ENCODE data around the gene SF3B3. TPM values are rescaled to one million over a fixed set of nuclear protein-coding genes. Genes with fewer than 3 reads are reported as not detected.
A peak's percentile ranks its signal among the peaks of the same experiment; 100 is the strongest.

The SF3B3 gene
- total and polyA plus RNA-seq, 2 donors (not counting 3 experiments of a cell fraction or from before 2014, with no cell fraction given) = 167 to 324 TPM

DNA sequence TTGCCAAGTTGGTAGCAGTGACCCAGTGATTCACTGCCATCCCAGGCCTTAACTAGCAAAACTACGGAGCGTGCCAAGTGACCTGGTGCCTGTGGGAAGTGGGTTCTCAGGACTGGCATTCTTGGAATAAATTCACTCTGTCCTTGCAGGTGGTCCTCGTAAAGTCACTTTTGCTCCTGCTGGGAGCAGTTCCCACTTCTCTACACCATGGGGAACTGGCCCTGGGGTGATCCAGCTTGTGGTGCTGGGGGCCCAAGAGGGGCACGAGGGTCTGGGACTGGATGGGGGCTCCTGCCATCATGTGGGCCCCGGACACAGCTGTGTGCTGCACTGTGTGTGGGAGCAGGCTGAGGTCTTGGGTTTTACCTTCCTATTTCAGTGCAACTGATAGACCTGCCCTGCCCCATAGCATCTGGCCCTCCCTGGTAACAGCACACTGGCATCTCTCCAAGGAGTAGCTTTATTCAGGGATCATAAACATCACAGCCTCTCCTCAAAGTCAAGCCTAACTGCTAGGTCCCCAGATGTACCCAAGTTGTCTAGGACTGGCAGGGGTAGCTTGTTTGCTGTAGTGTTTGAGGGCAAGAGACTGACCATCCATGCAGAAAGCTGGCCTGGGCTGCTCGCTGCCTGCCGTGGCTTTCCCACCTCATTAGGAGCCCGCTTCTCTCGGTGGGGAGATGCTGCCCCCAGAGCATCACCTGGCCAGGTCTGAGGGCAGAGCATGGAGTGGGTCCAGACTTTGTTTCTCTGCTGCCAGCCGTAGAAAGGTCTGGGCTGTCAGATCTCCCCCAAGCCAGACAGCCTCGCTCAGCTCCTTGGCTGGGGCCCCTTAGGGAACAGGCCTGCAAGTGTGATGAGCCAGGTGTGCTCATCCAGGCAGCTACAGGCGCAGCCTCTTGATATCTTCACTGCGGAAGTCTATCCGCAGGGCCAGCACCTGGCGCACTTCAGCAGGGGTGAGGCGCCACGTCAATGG, 43.2 kb upstream of the SF3B3 start:
- CTCF ChIA-PET = interaction anchor here (1.3 kb wide), 1 partner anchor 27 kb away, joined by 3 read pairs; the partner anchor contains the start of gene FCSK
- intact Hi-C loops (cut with micrococcal nuclease) = no loop called here

DNA sequence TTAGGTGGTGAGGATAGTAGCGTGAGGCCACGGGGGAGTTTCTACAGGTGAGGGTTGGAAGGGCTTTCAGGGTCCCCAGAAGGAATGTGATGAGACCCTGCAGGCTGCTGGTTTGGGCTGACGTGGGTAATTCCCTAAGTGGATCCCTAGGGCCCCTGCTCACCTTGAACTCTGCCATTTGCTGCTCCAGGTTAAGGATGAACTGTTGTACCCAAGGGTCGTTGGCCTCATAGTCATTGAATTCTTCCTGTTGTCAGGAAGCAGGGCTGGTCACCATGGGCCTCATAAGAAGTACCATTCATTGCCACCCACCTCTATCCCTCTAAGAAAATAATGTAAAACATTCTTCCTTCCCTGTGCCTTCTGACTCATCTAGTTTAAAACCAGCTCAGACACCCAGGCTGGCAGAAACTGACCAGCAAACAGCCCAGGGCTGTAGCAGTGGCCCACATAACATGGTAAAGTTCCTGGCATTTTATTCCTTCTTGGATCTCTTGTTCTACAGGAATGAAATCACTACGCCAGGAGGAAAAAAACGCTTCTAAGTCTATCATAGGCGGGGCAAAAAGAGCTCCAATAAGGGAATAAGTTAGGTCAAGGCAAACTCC, 41.6 kb upstream of the SF3B3 start:
- Histone ChIP-seq H3K27ac (ENCODE audit: insufficient read depth, low read depth, low read length) (no peak overlapping the region), H3K27me3 (ENCODE audit: control insufficient read depth in 2 of 2, insufficient read depth in 2 of 2, low read length in 2 of 2) (no peaks in the 10 kb centered on the region), H2AFZ (ENCODE audit: low read depth, low read length) (no peak overlapping the region), H3K79me2 (ENCODE audit: control insufficient read depth, insufficient read depth, low read length) (no peaks in the 10 kb centered on the region), H4K20me1 (replicated peaks; ENCODE audit: control insufficient read depth, extremely low read depth, insufficient read depth, low read length) (no peaks in the 10 kb centered on the region), H3K4me2 (ENCODE audit: insufficient read depth, low read length) (no peak overlapping the region), H3K9me1 (replicated peaks; ENCODE audit: control insufficient read depth, extremely low read depth, insufficient read depth, low read length) (no peaks in the 10 kb centered on the region), H3K9ac (replicated peaks; ENCODE audit: extremely low read depth, insufficient read depth, low read length) (no peak overlapping the region), H3K4me1 (ENCODE audit: control insufficient read depth, extremely low read depth, insufficient read depth, low read length) (peaks cover 13% of the 10 kb centered on the region), H3K36me3 (ENCODE audit: control insufficient read depth in 2 of 2, extremely low read depth in 1 of 2, insufficient read depth in 2 of 2, low read length in 2 of 2) (peaks cover 0 to 32% of the 10 kb centered on the region in 2 experiments), H3K9me3 (replicated peaks; ENCODE audit: control insufficient read depth, insufficient read depth, low read length) (no peaks in the 10 kb centered on the region), H3K4me3 (replicated peaks in 1 of 3; ENCODE audit: insufficient read depth in 1 of 3, low read depth in 1 of 3, low read length in 3 of 3) (no peak overlapping the region)
- FAIRE-seq (peak; percentile 73), DNase-seq (ENCODE audit: low read depth, low spot score) (no peak)
- intact Hi-C loops (cut with micrococcal nuclease) = no loop called here
- TF ChIP-seq MYC (IDR thresholded peaks at IDR 0.05; ENCODE audit: low read depth, low read length) (no peak), FOS (IDR thresholded peaks at IDR 0.05; ENCODE audit: borderline replicate concordance, insufficient read depth, low read length) (peak; percentile 20)
- ChIA-PET POLR2A (no interaction called here), CTCF (interaction anchor here (1.0 to 1.9 kb wide), 3 partner anchors 9 to 172 kb away, joined by 3 to 6 read pairs (median 4); no protein-coding TSS in a partner anchor)
- no TSS peak for BruUV-seq (replicated peaks)
- dilution Hi-C loops (cut with MboI; ENCODE audit: extremely low pct_ligation_motif_present, low sequenced_read_pairs) = no loop called here

More for the DNA sequence above, 43.2 kb upstream of the SF3B3 start:
- H3K9me3 ChIP-seq (replicated peaks; ENCODE audit: control insufficient read depth, insufficient read depth, low read length) = no peaks in the 10 kb centered on the region
- BruUV-seq (replicated peaks) = TSS peak; percentile 31
- H3K4me1 ChIP-seq (ENCODE audit: control insufficient read depth, extremely low read depth, insufficient read depth, low read length) = peaks cover 23% of the 10 kb centered on the region
- no peak overlapping the region for H3K9ac ChIP-seq (replicated peaks; ENCODE audit: extremely low read depth, insufficient read depth, low read length)
- H3K36me3 ChIP-seq (ENCODE audit: control insufficient read depth in 2 of 2, extremely low read depth in 1 of 2, insufficient read depth in 2 of 2, low read length in 2 of 2) = peaks cover 0 to 28% of the 10 kb centered on the region in 2 experiments
- DNase-seq (ENCODE audit: low read depth, low spot score) (no peak), FAIRE-seq (no peak)
- POLR2A ChIA-PET = no interaction called here
- H3K27me3 ChIP-seq (ENCODE audit: control insufficient read depth in 2 of 2, insufficient read depth in 2 of 2, low read length in 2 of 2) = no peaks in the 10 kb centered on the region
- no peak for TF ChIP-seq GATA2 (IDR thresholded peaks at IDR 0.05; ENCODE audit: insufficient read depth, insufficient read length, low read depth, low read length)
- TF ChIP-seq JUN (IDR thresholded peaks at IDR 0.05; ENCODE audit: borderline replicate concordance, insufficient read depth, insufficient read length, low read depth) = no peak
- no peak for TF ChIP-seq MAX (IDR thresholded peaks at IDR 0.05; ENCODE audit: insufficient read depth, insufficient read length)
- TF ChIP-seq MYC (IDR thresholded peaks at IDR 0.05; ENCODE audit: low read depth, low read length) = no peak
- TF ChIP-seq POLR2AphosphoS5 (IDR thresholded peaks at IDR 0.05; ENCODE audit: insufficient read depth, low read depth, low read length) = no peak
- no peak for TF ChIP-seq POLR2A (IDR thresholded peaks at IDR 0.05; ENCODE audit: low read depth, low read length)
- no peak overlapping the region for H3K4me3 ChIP-seq (replicated peaks in 1 of 3; ENCODE audit: insufficient read depth in 1 of 3, low read depth in 1 of 3, low read length in 3 of 3)
- no peaks in the 10 kb centered on the region for H3K79me2 ChIP-seq (ENCODE audit: control insufficient read depth, insufficient read depth, low read length)
- dilution Hi-C loops (cut with MboI; ENCODE audit: extremely low pct_ligation_motif_present, low sequenced_read_pairs) = no loop called here
- H2AFZ ChIP-seq (ENCODE audit: low read depth, low read length) = no peak overlapping the region
- H3K9me1 ChIP-seq (replicated peaks; ENCODE audit: control insufficient read depth, extremely low read depth, insufficient read depth, low read length) = no peaks in the 10 kb centered on the region
- no peak overlapping the region for H3K4me2 ChIP-seq (ENCODE audit: insufficient read depth, low read length)
- H4K20me1 ChIP-seq (replicated peaks; ENCODE audit: control insufficient read depth, extremely low read depth, insufficient read depth, low read length) = no peaks in the 10 kb centered on the region
- H3K27ac ChIP-seq (ENCODE audit: insufficient read depth, low read depth, low read length) = no peak overlapping the region

Measured in endothelial cell of umbilical vein (primary cell).